HG02678 (cell line): ENCODE results near the gene ZMAT3.
"Not testable (repeated sequence)": the region's sequence is repeated elsewhere in the genome, so short reads cannot be mapped to it uniquely, and the experiment has no call there.

Experiments used
- ATAC-seq: cut with Tn5 transposase; IDR thresholded peaks from one replicate; pipeline ENCODE4 v1.9.1; 2021; ENCODE audit warnings: mild to moderate bottlenecking, moderate library complexity; ENCODE audit not compliant: unreplicated experiment

ZMAT3 gene

GRCh38 chr3:179069762-179070390, 1.7 kb downstream of the ZMAT3 start:
- no peak for ATAC-seq

- ATAC-seq, result no peak
These were observed 2.7 kb downstream of the ZMAT3 start for GRCh38 chr3:179068779-179069530.

GRCh38 chr3:179067839-179068238, 3.8 kb downstream of the ZMAT3 start:
- no peak for ATAC-seq

GRCh38 chr3:179067291-179067690, 4.3 kb downstream of the ZMAT3 start:
- no peak for ATAC-seq

GRCh38 chr3:179063945-179064560, 7.6 kb downstream of the ZMAT3 start:
- no peak for ATAC-seq

- ATAC-seq, result no peak
These were observed 15.3 kb downstream of the ZMAT3 start for GRCh38 chr3:179056326-179056725.

GRCh38 chr3:179054565-179054964, 17.0 kb downstream of the ZMAT3 start:
- ATAC-seq, result not testable (repeated sequence)

- ATAC-seq, result peak; percentile 83
These were observed 24.9 kb downstream of the ZMAT3 start for GRCh38 chr3:179046497-179047353.

GRCh38 chr3:179045719-179046402, 25.7 kb downstream of the ZMAT3 start:
- peak; percentile 52 for ATAC-seq

- not testable (repeated sequence) for ATAC-seq
These were observed 32.7 kb downstream of the ZMAT3 start for GRCh38 chr3:179038899-179039251.

GRCh38 chr3:179038216-179038898, 33.3 kb downstream of the ZMAT3 start:
- ATAC-seq, result no peak

GRCh38 chr3:179037351-179037750, 34.3 kb downstream of the ZMAT3 start:
- no peak for ATAC-seq

GRCh38 chr3:179036626-179037300, 34.8 kb downstream of the ZMAT3 start:
- ATAC-seq, result no peak

- ATAC-seq, result no peak
These were observed 35.4 kb downstream of the ZMAT3 start for GRCh38 chr3:179036226-179036625.

- no peak for ATAC-seq
These were observed 36.4 kb downstream of the ZMAT3 start for GRCh38 chr3:179035232-179035631.

- not testable (repeated sequence) for ATAC-seq
These were observed 38.3 kb downstream of the ZMAT3 start for GRCh38 chr3:179033304-179033657.

- ATAC-seq, result not testable (repeated sequence)
These were observed 38.9 kb downstream of the ZMAT3 start for GRCh38 chr3:179032454-179033303.

- no peak for ATAC-seq
These were observed 42.5 kb downstream of the ZMAT3 start for GRCh38 chr3:179029096-179029495.

GRCh38 chr3:179028408-179028807, 43.2 kb downstream of the ZMAT3 start:
- ATAC-seq, result no peak
